ENCODE results near the gene IFNL4. TPM values are rescaled to one million over a fixed set of nuclear protein-coding genes. Genes with fewer than 3 reads are reported as not detected.
"Not testable (repeated sequence)": the region's sequence is repeated elsewhere in the genome, so short reads cannot be mapped to it uniquely, and the experiment has no call there.

The IFNL4 gene
- total and polyA plus RNA-seq, 9 of the 15 experiments (the other 6 are each of a cell fraction or from before 2014, with no cell fraction given) = not detected

DNA sequence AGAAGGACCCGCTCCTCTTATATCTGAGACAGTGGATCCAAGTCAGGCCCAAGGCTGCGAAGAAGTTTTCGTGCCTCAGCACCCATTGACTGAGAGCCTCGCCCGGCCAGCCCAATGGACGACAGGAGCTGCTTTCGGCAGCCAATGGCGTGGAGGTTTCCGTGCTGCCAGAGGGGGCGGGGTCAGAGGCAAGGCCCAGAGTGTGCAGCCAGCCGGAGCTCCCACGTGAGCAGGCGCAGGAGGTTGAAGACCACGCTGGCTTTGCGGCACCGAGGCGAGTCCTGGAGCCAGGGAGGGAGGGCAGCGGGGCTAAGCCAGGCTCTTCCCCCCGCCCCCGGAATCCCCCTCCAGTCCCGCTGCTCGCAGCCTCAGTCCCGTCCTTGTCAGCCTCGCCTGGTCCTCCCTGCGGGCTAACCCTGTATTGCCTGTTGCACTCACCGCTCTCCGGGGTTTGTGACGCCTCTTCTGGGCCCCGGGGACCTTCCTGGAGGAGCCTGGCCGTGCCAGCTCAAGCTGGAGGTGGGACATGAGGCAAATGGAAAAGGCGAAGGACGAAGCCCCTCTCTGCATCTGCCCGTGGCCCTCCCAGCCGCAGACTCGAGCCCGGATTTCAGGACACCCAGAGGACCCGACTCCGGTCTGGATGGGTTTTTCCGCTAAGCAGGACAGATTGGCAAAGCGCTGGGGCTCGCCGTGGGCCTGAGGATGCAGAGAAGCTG, 1.5 kb downstream of the IFNL4 start:
- Histone ChIP-seq H3K4me2 (ENCODE audit: insufficient read depth, low read length) (no peak overlapping the region), H3K9me1 (ENCODE audit: control insufficient read depth, insufficient read depth, low read length) (no peaks in the 10 kb centered on the region), H2AFZ (ENCODE audit: low read depth, low read length) (no peak overlapping the region), H3K4me1 (replicated peaks in 1 of 2; ENCODE audit: control insufficient read depth in 2 of 2, insufficient read depth in 2 of 2, low read length in 2 of 2) (peaks cover 5 to 22% of the 10 kb centered on the region in 2 experiments; a peak in 4 of 5 replicates), H3K27me3 (ENCODE audit: control insufficient read depth in 2 of 2, insufficient read depth in 2 of 2, low read length in 2 of 2) (no peaks in the 10 kb centered on the region), H3K36me3 (ENCODE audit: control insufficient read depth, insufficient read depth, low read length) (no peaks in the 10 kb centered on the region), H3K79me2 (ENCODE audit: control insufficient read depth, insufficient read depth, low read length) (no peaks in the 10 kb centered on the region), H4K20me1 (replicated peaks; ENCODE audit: control insufficient read depth, insufficient read depth, low read length) (no peaks in the 10 kb centered on the region), H3K4me3 (no peak overlapping the region), H3K9me3 (replicated peaks; ENCODE audit: control insufficient read depth, insufficient read depth, low read depth, low read length) (no peaks in the 10 kb centered on the region), H3K27ac (ENCODE audit: extremely low read depth, low read depth, low read length) (no peak overlapping the region), H3K9ac (ENCODE audit: insufficient read depth in 1 of 2, low read depth in 2 of 2, low read length in 2 of 2) (no peak overlapping the region)
- TF ChIP-seq NRF1 (conservative IDR thresholded peaks at IDR 0.05 in 1 of 2, IDR thresholded peaks at IDR 0.05 in 1 of 2) = 0 out of 4 replicates have a peak, but pooled peaks of 1 of the 2 experiments have one; percentile 15
- no peak for TF ChIP-seq HEY1 (CRISPR knock-in tag; IDR thresholded peaks at IDR 0.05; ENCODE audit: borderline replicate concordance)
- TF ChIP-seq, protein P1, sequence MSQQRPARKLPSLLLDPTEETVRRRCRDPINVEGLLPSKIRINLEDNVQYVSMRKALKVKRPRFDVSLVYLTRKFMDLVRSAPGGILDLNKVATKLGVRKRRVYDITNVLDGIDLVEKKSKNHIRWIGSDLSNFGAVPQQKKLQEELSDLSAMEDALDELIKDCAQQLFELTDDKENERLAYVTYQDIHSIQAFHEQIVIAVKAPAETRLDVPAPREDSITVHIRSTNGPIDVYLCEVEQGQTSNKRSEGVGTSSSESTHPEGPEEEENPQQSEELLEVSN (IDR thresholded peaks at IDR 0.05; ENCODE audit: borderline replicate concordance in 1 of 2, extremely low read depth in 1 of 2, insufficient read depth in 1 of 2, insufficient read length in 1 of 2, low read depth in 1 of 2, low read length in 1 of 2, poor library complexity in 1 of 2, severe bottlenecking in 1 of 2) = peak in 1 of 2 experiments; percentile 39
- intact Hi-C loops (cut with micrococcal nuclease) = no loop called here
- in situ Hi-C loops (cut with MboI) = no loop called here
- POLR2A ChIA-PET = no interaction called here
- CTCF ChIA-PET (ENCODE audit: low intra/inter-chr PET ratio) = no interaction called here
- BruUV-seq (replicated peaks) = no TSS peak
- DNase-seq (ENCODE audit: extremely low read depth in 1 of 4, low spot score in 3 of 4) = peak in 2 of 4 experiments; percentile 33 to 45
- ATAC-seq = peak; percentile 74
- FAIRE-seq = no peak
- 61% methylated on average over 26 of the region's 42 CpGs for WGBS (ENCODE audit: insufficient coverage, low coverage, missing lambda C conversion rate)

GRCh38 chr19:39245166-39245565, 3.5 kb downstream of the IFNL4 start:
- BruUV-seq (replicated peaks); intact Hi-C loops (cut with micrococcal nuclease): not testable (repeated sequence)
- peak; percentile 95 for FAIRE-seq

More at GRCh38 chr19:39245166-39245565, 3.5 kb downstream of the IFNL4 start:
- H3K9me1 ChIP-seq (ENCODE audit: control insufficient read depth, insufficient read depth, low read length); H4K20me1 ChIP-seq (replicated peaks; ENCODE audit: control insufficient read depth, insufficient read depth, low read length); H3K4me3 ChIP-seq; H3K27me3 ChIP-seq (ENCODE audit: control insufficient read depth in 2 of 2, insufficient read depth in 2 of 2, low read length in 2 of 2); H3K9ac ChIP-seq (ENCODE audit: insufficient read depth in 1 of 2, low read depth in 2 of 2, low read length in 2 of 2); H2AFZ ChIP-seq (ENCODE audit: low read depth, low read length); POLR2A ChIA-PET; H3K27ac ChIP-seq (ENCODE audit: extremely low read depth, low read depth, low read length); DNase-seq (ENCODE audit: extremely low read depth in 1 of 4, low spot score in 3 of 4); H3K9me3 ChIP-seq (replicated peaks; ENCODE audit: control insufficient read depth, insufficient read depth, low read depth, low read length); H3K4me2 ChIP-seq (ENCODE audit: insufficient read depth, low read length); H3K36me3 ChIP-seq (ENCODE audit: control insufficient read depth, insufficient read depth, low read length); H3K79me2 ChIP-seq (ENCODE audit: control insufficient read depth, insufficient read depth, low read length); CTCF ChIA-PET (ENCODE audit: low intra/inter-chr PET ratio); in situ Hi-C loops (cut with MboI): not testable (repeated sequence)
- no CpG with 5 or more reads among the region's 1 CpG for WGBS (ENCODE audit: insufficient coverage, low coverage, missing lambda C conversion rate)
- peaks cover 0 to 22% of the 10 kb centered on the region in 2 experiments; a peak in 2 of 5 replicates for H3K4me1 ChIP-seq (replicated peaks in 1 of 2; ENCODE audit: control insufficient read depth in 2 of 2, insufficient read depth in 2 of 2, low read length in 2 of 2)
- peak; percentile 89 for ATAC-seq

Measured in K562 (cell line).